ENCODE results near the gene STXBP5. TPM values are rescaled to one million over a fixed set of nuclear protein-coding genes. Genes with fewer than 3 reads are reported as not detected.

STXBP5 gene
- total and polyA plus RNA-seq, 9 of the 15 experiments (the other 6 are each of a cell fraction or from before 2014, with no cell fraction given), result 23.3 to 172 (median 71.5) TPM

GRCh38 chr6:147201885-147202515, 2.2 kb upstream of the STXBP5 start (continued):
- TF ChIP-seq ZNF318 (IDR thresholded peaks at IDR 0.05; ENCODE audit: borderline replicate concordance in 1 of 2, low read depth in 1 of 2) (peak in 1 of 2 experiments; percentile 49; a peak in 1 of 4 replicates), DEAF1 (CRISPR knock-in tag; IDR thresholded peaks at IDR 0.05) (peak; percentile 19; the same call in 1 of the 2 replicates), ELF2 (CRISPR knock-in tag; IDR thresholded peaks at IDR 0.05) (peak; percentile 79; the same call in 1 of the 2 replicates), BRD9 (IDR thresholded peaks at IDR 0.05; ENCODE audit: low read depth, partially characterized antibody) (peak; percentile 89), PHB2 (IDR thresholded peaks at IDR 0.05; ENCODE audit: low read depth) (no peak), HDAC2 (IDR thresholded peaks at IDR 0.05) (peak; percentile 16; the same call in 1 of the 2 replicates), AFF1 (IDR thresholded peaks at IDR 0.05; ENCODE audit: low read depth in 1 of 2, partially characterized antibody in 2 of 2) (peak in 1 of 2 experiments; percentile 52), NBN (IDR thresholded peaks at IDR 0.05; ENCODE audit: low read depth) (peak; percentile 56)

Measured in K562 (cell line).